Testis (tissue), 3 donors: Measurements from ENCODE around the gene FRMD1. TPM values are rescaled to one million over a fixed set of nuclear protein-coding genes. Genes with fewer than 3 reads are reported as not detected.

Experiments used
- DNase-seq: peaks from one replicate; pipeline ENCODE4 v3.0.0-alpha.2; 2019
- H3K27ac ChIP-seq, 2 donors: fragments of 200-600 bp; sonication (generic); one replicate each; pipeline ENCODE4 v1.5.1; 2019
- H3K27me3 ChIP-seq: fragments of 200-600 bp; sonication (generic); one replicate; pipeline ENCODE4 v1.5.1; 2019
- H3K36me3 ChIP-seq: fragments of 200-600 bp; sonication (generic); one replicate; pipeline ENCODE4 v1.5.1; 2017; ENCODE audit warnings: low read depth; ENCODE audit errors: missing control alignments
- H3K4me1 ChIP-seq: fragments of 200-600 bp; sonication (generic); one replicate; pipeline ENCODE4 v1.5.1; 2019
- H3K4me3 ChIP-seq, 2 donors: fragments of 200-600 bp; sonication (generic); one replicate each; pipeline ENCODE4 v1.5.1; 2017 to 2019
- H3K9me3 ChIP-seq: fragments of 200-600 bp; sonication (generic); one replicate; pipeline ENCODE4 v1.5.1; 2017
- CTCF ChIP-seq, 3 experiments: fragments of 450-650 bp in 2 of 3; fragments of 200-600 bp in 1 of 3; sonication (generic) in 1 of 3; IDR thresholded peaks; one replicate each; pipeline ENCODE4 v1.5.1; 2016 to 2019; ENCODE audit warnings: antibody characterized with exemption in 3 of 3, mild to moderate bottlenecking in 2 of 3, moderate library complexity in 1 of 3
- POLR2A ChIP-seq: fragments of 450-650 bp; IDR thresholded peaks from one replicate; pipeline ENCODE4 v1.6.1; 2017; ENCODE audit warnings: antibody characterized with exemption, mild to moderate bottlenecking, moderate library complexity
- WGBS, 2 donors: methylation state at CpG; one replicate each; pipeline ENCODE4 v1.1.5; 2018; 5-methylcytosine and 5-hydroxymethylcytosine counted together
- intact Hi-C: fragments of 100-400 bp; cut with DNase I; formaldehyde crosslinking; loops from one replicate; pipeline ENCODE4 v1.15.1; 2023; ENCODE audit warnings: low total_unique reads
- polyA plus RNA-seq: library from polyadenylated mRNA; stranded (reverse); fragments of 350-450 nt; fragmentation: Illumina TruSeq; extraction: RNeasy Lipid Tissue Mini Kit (QIAGEN cat#74804); gene quantifications from one replicate; pipeline ENCODE4 v1.2.3, GENCODE V29; 2014; ENCODE audit warnings: low read depth, low replicate concordance; ENCODE audit not compliant: insufficient read depth
- total RNA-seq, 2 donors: library from RNA; depleted of rRNA; stranded (reverse); fragments of >200 nt; gene quantifications; one replicate each; pipeline ENCODE4 v1.2.3, GENCODE V29; 2016

Gene FRMD1
- total and polyA plus RNA-seq, 3 donors from 2014 or later, result 7.2 to 13.5 (median 8.0) TPM

- no peak overlapping the region for H3K27ac ChIP-seq
- no peak overlapping the region for H3K4me3 ChIP-seq
- intact Hi-C loops, result no loop called here
- no peaks in the 10 kb centered on the region for H3K36me3 ChIP-seq
- WGBS, 2 donors, result 69 to 71% methylated on average over 7 of the region's 7 CpGs
- TF ChIP-seq CTCF (IDR thresholded peaks at IDR 0.05) (no peak), POLR2A (no peak)
- no peaks in the 10 kb centered on the region for H3K4me1 ChIP-seq
- no peak for DNase-seq
- H3K27me3 ChIP-seq, result no peaks in the 10 kb centered on the region
- H3K9me3 ChIP-seq, result no peaks in the 10 kb centered on the region
Measured at GRCh38 chr6:168022488-168023321, 56.3 kb downstream of the FRMD1 start.

GRCh38 chr6:168021581-168021980, 57.4 kb downstream of the FRMD1 start:
- intact Hi-C loops, result no loop called here
- Histone ChIP-seq H3K9me3 (no peaks in the 10 kb centered on the region), H3K27ac (no peak overlapping the region), H3K4me1 (peaks cover 7% of the 10 kb centered on the region), H3K27me3 (no peaks in the 10 kb centered on the region), H3K36me3 (no peaks in the 10 kb centered on the region), H3K4me3 (no peak overlapping the region)
- WGBS, 2 donors, result 76% methylated on average over 5 of the region's 5 CpGs
- TF ChIP-seq CTCF (IDR thresholded peaks at IDR 0.05), result no peak
- TF ChIP-seq POLR2A, result no peak
- DNase-seq, result no peak

DNA sequence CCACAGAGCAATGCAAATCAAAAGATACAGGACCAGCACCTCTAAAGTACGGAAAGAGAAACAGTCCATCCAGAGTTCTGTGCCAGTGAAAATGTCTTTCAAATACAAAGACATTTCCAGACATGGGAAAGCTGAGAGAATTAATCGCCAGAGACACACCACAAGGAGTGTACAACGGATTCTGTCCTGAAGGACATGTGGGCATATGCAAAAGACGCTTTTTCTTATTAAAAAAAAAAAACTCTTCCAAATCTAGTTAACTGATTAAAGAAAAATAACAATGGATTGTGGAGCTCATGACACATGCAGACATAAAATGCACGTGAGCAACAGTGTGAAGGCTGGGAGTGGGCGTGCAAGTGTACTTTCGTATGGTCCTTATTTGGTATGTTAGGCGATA, 58.8 kb downstream of the FRMD1 start:
- no peaks in the 10 kb centered on the region for H3K36me3 ChIP-seq
- TF ChIP-seq CTCF (IDR thresholded peaks at IDR 0.05) (no peak), POLR2A (no peak)
- DNase-seq, result no peak
- H3K4me3 ChIP-seq, result no peak overlapping the region
- 88 to 92% methylated on average over 8 of the region's 8 CpGs for WGBS, 2 donors
- H3K4me1 ChIP-seq, result peaks cover 7% of the 10 kb centered on the region
- H3K27me3 ChIP-seq, result no peaks in the 10 kb centered on the region
- H3K27ac ChIP-seq, result no peak overlapping the region
- intact Hi-C loops, result no loop called here
- no peaks in the 10 kb centered on the region for H3K9me3 ChIP-seq

- 73 to 83% methylated on average over 10 to 15 of the region's 15 CpGs for WGBS, 2 donors
- H3K9me3 ChIP-seq, result no peaks in the 10 kb centered on the region
- no peak overlapping the region for H3K27ac ChIP-seq
- peaks cover 7% of the 10 kb centered on the region for H3K4me1 ChIP-seq
- H3K36me3 ChIP-seq, result no peaks in the 10 kb centered on the region
- no peak for DNase-seq
- H3K4me3 ChIP-seq, result no peak overlapping the region
- TF ChIP-seq POLR2A, result no peak
- TF ChIP-seq CTCF (IDR thresholded peaks at IDR 0.05), result no peak
- intact Hi-C loops, result no loop called here
- no peaks in the 10 kb centered on the region for H3K27me3 ChIP-seq
Measured at GRCh38 chr6:168018664-168019063, 60.3 kb downstream of the FRMD1 start.

DNA sequence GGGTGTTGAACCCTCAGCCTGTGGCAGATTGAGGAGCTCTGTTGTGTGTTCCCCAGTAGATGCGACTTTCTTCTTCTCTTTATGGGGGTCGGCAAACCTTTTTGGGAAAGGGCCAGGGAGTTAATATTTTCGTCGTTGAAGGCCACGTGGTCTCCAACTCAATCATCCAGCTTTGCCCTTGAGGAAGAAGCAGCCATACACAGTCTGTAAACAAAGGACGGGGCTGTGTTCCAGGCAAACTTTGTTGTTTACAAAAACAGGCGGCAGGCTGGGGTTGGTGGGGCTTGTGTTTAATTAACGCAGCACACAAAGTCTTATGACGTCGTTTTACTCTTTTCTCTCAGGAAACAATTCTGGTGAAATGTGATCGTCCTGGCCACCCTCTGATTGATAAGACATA, 61.4 kb downstream of the FRMD1 start:
- intact Hi-C loops, result no loop called here
- Histone ChIP-seq H3K27ac (no peak overlapping the region), H3K9me3 (no peaks in the 10 kb centered on the region), H3K27me3 (no peaks in the 10 kb centered on the region), H3K36me3 (no peaks in the 10 kb centered on the region), H3K4me1 (peaks cover 7% of the 10 kb centered on the region), H3K4me3 (no peak overlapping the region)
- 60 to 77% methylated on average over 11 of the region's 11 CpGs for WGBS, 2 donors
- no peak for TF ChIP-seq CTCF (IDR thresholded peaks at IDR 0.05)
- TF ChIP-seq POLR2A, result no peak
- no peak for DNase-seq
